Measurements from ENCODE around the gene XYLT2.

Gene XYLT2

DNA sequence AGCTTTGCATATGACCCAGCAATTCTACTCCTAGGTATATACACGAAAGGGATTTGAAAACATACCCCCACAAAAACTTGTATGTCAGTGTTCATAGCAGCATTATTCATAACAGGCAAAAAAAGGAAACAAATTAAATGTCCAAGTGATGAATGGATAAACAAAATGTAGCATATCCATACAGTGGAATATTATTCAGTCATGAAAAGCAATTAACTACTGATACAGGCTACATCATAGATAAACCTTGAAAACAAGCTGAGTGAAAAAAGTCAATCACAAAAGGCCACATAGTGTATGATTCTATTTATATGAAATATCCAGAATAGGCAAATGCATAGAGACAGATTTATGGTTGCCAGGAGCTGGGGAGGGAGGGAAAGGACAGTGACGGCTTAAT, 27.8 kb downstream of the XYLT2 start:
- no peak for DNase-seq (ENCODE audit: low spot score)
- TF ChIP-seq, protein P1, sequence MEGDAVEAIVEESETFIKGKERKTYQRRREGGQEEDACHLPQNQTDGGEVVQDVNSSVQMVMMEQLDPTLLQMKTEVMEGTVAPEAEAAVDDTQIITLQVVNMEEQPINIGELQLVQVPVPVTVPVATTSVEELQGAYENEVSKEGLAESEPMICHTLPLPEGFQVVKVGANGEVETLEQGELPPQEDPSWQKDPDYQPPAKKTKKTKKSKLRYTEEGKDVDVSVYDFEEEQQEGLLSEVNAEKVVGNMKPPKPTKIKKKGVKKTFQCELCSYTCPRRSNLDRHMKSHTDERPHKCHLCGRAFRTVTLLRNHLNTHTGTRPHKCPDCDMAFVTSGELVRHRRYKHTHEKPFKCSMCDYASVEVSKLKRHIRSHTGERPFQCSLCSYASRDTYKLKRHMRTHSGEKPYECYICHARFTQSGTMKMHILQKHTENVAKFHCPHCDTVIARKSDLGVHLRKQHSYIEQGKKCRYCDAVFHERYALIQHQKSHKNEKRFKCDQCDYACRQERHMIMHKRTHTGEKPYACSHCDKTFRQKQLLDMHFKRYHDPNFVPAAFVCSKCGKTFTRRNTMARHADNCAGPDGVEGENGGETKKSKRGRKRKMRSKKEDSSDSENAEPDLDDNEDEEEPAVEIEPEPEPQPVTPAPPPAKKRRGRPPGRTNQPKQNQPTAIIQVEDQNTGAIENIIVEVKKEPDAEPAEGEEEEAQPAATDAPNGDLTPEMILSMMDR (IDR thresholded peaks at IDR 0.05; ENCODE audit: extremely low read depth, missing control alignments), result no peak

DNA sequence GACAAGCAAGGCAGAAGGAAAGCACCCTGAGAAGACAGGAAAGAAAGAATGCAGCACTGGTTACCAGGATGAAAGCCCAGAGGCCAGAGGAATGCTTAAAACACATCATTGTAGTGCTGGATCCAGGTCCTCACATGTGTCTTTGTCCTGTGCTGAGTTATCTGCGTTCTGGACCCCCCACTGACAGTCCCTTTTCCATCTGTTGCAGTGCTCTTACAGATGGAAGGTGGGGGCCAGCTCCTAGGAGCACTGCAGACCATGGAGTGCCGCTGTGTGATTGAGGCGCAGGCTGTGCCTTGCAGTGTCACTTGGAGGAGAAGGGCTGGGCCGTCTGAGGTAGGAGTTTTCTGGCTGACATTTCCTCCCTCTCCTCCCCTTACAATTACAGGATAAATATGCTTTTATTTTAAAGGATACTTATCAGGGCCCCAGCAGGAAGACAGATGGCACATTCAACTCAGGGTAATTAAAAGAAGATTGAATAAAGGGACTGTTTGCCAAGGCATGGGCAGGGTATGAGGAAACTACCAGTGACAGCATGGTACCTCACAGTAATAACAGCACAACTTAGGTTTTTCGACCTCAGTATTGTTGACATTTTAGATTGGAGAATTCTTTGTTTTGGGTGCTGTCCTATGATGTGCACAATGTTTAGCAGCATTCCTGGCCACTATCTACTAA, 30.1 kb downstream of the XYLT2 start:
- TF ChIP-seq, protein P1 (IDR thresholded peaks at IDR 0.05; ENCODE audit: extremely low read depth, missing control alignments), result no peak
- DNase-seq (ENCODE audit: low spot score), result no peak

DNA sequence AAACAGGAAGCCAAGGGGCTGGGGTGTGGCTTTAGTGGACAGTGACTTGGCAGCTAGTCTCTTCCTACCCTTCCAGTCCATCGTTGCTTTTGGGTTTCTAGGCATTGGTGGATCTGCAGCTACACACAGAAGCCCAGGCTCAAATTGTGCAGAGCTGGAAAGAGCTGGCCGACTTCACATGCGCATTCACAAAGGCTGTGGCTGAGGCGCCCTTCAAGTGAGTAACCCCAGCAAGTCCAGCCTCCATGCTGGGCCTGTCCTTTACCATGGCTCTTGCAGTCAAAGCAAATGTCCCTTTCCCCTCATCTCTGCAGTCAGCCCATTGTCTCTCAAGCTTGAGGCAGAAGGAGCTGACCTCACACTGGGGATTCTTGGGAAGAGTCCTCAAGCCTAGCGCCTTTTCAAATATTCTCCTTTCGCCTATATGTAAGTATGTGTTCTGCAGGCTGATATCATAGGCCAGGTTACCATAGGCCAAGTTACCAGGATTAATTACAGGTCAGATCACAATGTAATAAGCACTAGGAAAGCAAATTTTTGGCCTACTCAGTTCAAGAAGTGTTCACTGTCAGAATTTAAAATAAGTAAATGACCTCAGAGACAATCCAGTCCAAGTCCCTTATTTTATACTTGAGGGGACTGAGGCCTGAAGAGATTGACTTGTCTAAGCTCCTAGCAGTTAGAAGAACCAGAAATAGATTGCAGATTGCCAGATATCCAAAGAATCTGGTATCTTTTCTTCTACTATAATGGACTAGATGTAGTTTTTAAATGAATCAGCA, 33.6 kb downstream of the XYLT2 start:
- TF ChIP-seq, protein P1 (IDR thresholded peaks at IDR 0.05; ENCODE audit: extremely low read depth, missing control alignments), result no peak
- DNase-seq (ENCODE audit: low spot score), result no peak

GRCh38 chr17:50380369-50381259, 34.7 kb downstream of the XYLT2 start:
- TF ChIP-seq, protein P1 (IDR thresholded peaks at IDR 0.05; ENCODE audit: extremely low read depth, missing control alignments), result no peak
- no peak for DNase-seq (ENCODE audit: low spot score)

GRCh38 chr17:50381260-50381815, 35.4 kb downstream of the XYLT2 start:
- TF ChIP-seq, protein P1 (IDR thresholded peaks at IDR 0.05; ENCODE audit: extremely low read depth, missing control alignments), result no peak
- DNase-seq (ENCODE audit: low spot score), result no peak

- no peak for DNase-seq (ENCODE audit: low spot score)
- TF ChIP-seq, protein P1 (IDR thresholded peaks at IDR 0.05; ENCODE audit: extremely low read depth, missing control alignments), result no peak
Observed at GRCh38 chr17:50381920-50382319, 36.0 kb downstream of the XYLT2 start.

Measured in GM20000 (cell line).